ENCODE results near the gene GCSH. TPM values are rescaled to one million over a fixed set of nuclear protein-coding genes. Genes with fewer than 3 reads are reported as not detected.
A peak's percentile ranks its signal among the peaks of the same experiment; 100 is the strongest.

Gene GCSH
- total and polyA plus RNA-seq, 10 of the 15 experiments (the other 5 are each of a cell fraction or from before 2014, with no cell fraction given) = 14.7 to 108 (median 39.3) TPM

DNA sequence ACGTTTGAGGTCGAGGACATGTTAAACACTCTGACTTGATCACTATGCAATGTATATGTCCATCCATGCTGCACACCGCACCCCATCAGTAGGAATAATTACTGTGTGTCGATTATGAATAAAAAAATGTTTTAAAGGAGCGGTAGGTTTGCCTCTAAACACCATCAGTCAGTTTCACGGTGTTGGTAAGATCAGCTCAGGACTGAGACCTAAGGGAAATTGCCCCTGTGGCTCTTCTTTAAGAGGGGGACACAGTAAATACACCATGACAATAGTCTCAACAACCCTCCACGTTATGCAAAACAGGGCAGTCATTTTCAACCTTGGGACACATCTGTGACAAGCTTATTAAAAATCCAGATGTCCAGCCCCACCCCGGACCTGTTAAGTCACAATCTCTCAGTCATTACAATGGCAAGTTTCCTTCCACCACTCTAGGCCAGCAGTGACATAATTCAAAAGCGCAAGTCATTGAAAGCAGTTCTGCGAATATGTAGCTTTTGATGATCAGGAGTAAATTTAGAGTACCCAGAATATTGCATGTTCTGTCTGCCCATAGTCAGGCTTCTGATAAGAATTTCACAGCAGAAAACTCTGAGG lies 59.3 kb downstream of the GCSH start:
- peak; percentile 77 for FAIRE-seq
- in situ Hi-C loops (cut with MboI) = no loop called here
- WGBS (ENCODE audit: insufficient coverage, insufficient replicate concordance, low lambda C conversion rate, missing lambda C conversion rate) = 35% methylated on average over 10 of the region's 10 CpGs
- no peaks in the 10 kb centered on the region for H3K4me1 ChIP-seq (ENCODE audit: control insufficient read depth, insufficient read depth, low read length)
- H3K79me2 ChIP-seq (ENCODE audit: control insufficient read depth, insufficient read depth, low read length) = peaks cover 13% of the 10 kb centered on the region
- H3K4me3 ChIP-seq = peak overlapping the region; percentile 81
- ChIA-PET SMC1A (ENCODE audit: uncharacterized antibody, unreplicated experiment) (interaction anchor here (0.8 to 1.5 kb wide), 4 partner anchors 14 to 744 kb away, joined by 3 read pairs; partner anchors contain the start of gene C16orf46), POLR2A (interaction anchor here (0.6 to 5.9 kb wide), 4 partner anchors 31 to 112 kb away, joined by 4 to 25 read pairs (median 6); partner anchors contain the start of genes C16orf46, CENPN and CMC2), RAD21 (ENCODE audit: unreplicated experiment) (interaction anchor here (1.0 to 3.4 kb wide), 6 partner anchors 32 to 105 kb away, joined by 3 to 20 read pairs (median 5); partner anchors contain the start of gene C16orf46), CTCF (interaction anchor here (0.7 to 5.0 kb wide), 10 partner anchors 9 to 702 kb away, joined by 3 to 67 read pairs (median 6); partner anchors contain the start of gene C16orf46)
- peak overlapping the region; percentile 84 for H3K4me2 ChIP-seq (ENCODE audit: control insufficient read depth, insufficient read depth)
- H3K9me3 ChIP-seq (replicated peaks; ENCODE audit: control insufficient read depth, insufficient read depth, low read length) = no peaks in the 10 kb centered on the region
- DNase-seq (ENCODE audit: low read depth, low spot score) = no peak
- no peaks in the 10 kb centered on the region for H4K20me1 ChIP-seq (ENCODE audit: control insufficient read depth, insufficient read depth)
- H3K9ac ChIP-seq (ENCODE audit: control insufficient read depth, insufficient read depth, low read length) = peak overlapping the region; percentile 76; the same call in 1 of the 2 replicates
- peak; percentile 15 for ATAC-seq
- H3K36me3 ChIP-seq (ENCODE audit: control insufficient read depth in 2 of 2, insufficient read depth in 2 of 2, low read length in 1 of 2) = no peaks in the 10 kb centered on the region
- no peak overlapping the region for H3K27ac ChIP-seq (ENCODE audit: control insufficient read depth, insufficient read depth)
- no peak overlapping the region; the same call in 1 of the 2 replicates for H2AFZ ChIP-seq (ENCODE audit: control insufficient read depth, low read depth, low read length)
- TF ChIP-seq JUNB (IDR thresholded peaks at IDR 0.05) (no peak), ZSCAN29 (IDR thresholded peaks at IDR 0.05) (no peak), FOXM1 (IDR thresholded peaks at IDR 0.05; ENCODE audit: low read depth, low read length) (no peak), ZBED1 (IDR thresholded peaks at IDR 0.05; ENCODE audit: borderline replicate concordance) (no peak), RAD21 (IDR thresholded peaks at IDR 0.05; ENCODE audit: insufficient read depth, low read depth, low read length) (no peak)
- TF ChIP-seq, protein P1, sequence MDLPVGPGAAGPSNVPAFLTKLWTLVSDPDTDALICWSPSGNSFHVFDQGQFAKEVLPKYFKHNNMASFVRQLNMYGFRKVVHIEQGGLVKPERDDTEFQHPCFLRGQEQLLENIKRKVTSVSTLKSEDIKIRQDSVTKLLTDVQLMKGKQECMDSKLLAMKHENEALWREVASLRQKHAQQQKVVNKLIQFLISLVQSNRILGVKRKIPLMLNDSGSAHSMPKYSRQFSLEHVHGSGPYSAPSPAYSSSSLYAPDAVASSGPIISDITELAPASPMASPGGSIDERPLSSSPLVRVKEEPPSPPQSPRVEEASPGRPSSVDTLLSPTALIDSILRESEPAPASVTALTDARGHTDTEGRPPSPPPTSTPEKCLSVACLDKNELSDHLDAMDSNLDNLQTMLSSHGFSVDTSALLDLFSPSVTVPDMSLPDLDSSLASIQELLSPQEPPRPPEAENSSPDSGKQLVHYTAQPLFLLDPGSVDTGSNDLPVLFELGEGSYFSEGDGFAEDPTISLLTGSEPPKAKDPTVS (IDR thresholded peaks at IDR 0.05; ENCODE audit: low read depth, low read length) = no peak
- H3K27me3 ChIP-seq (replicated peaks in 1 of 2; ENCODE audit: control insufficient read depth in 2 of 2, insufficient read depth in 2 of 2, low read length in 1 of 2) = no peaks in the 10 kb centered on the region
- TSS peak; percentile 58 for BruUV-seq (replicated peaks)
- intact Hi-C loops (cut with micrococcal nuclease; ENCODE audit: unreplicated experiment) = loop anchor here (2.0 kb wide), 1 partner anchor 40 kb away; the partner anchor contains the start of gene C16orf46
